Measurements from ENCODE around the gene CA12.

- TF ChIP-seq CTCF (IDR thresholded peaks at IDR 0.05) (no peak), EP300 (IDR thresholded peaks at IDR 0.05) (no peak), POLR2A (IDR thresholded peaks at IDR 0.05) (no peak)
These were observed 8.9 kb downstream of the CA12 start for GRCh38 chr15:63372753-63373152.
